SH-SY5Y (cell line): ENCODE data around the gene FBXO44.

Experiments used
- GATA2 ChIP-seq: IDR thresholded peaks from 2 replicates; pipeline ENCODE4 v1.6.1; 2011; ENCODE audit warnings: mild to moderate bottlenecking, low read depth, low read length
- GATA3 ChIP-seq: IDR thresholded peaks from 2 replicates; pipeline ENCODE4 v1.6.1; 2011; ENCODE audit warnings: low read depth, mild to moderate bottlenecking, low read length, moderate library complexity

Gene FBXO44

GRCh38 chr1:11670747-11671146, 16.1 kb downstream of the FBXO44 start:
- TF ChIP-seq GATA2 (no peak), GATA3 (no peak)

GRCh38 chr1:11671205-11671543, 16.5 kb downstream of the FBXO44 start:
- TF ChIP-seq GATA3 (no peak), GATA2 (no peak)

- no peak for TF ChIP-seq GATA3
- no peak for TF ChIP-seq GATA2
Observed at GRCh38 chr1:11671544-11672286, 17.0 kb downstream of the FBXO44 start.

GRCh38 chr1:11673089-11673769, 18.6 kb downstream of the FBXO44 start:
- TF ChIP-seq GATA3: no peak

- no peak for TF ChIP-seq GATA3
- no peak for TF ChIP-seq GATA2
Observed at GRCh38 chr1:11674488-11674887, 19.8 kb downstream of the FBXO44 start.

- no peak for TF ChIP-seq GATA2
- no peak for TF ChIP-seq GATA3
Observed at GRCh38 chr1:11675325-11675724, 20.6 kb downstream of the FBXO44 start.

- TF ChIP-seq GATA2 (no peak), GATA3 (no peak)
Observed at GRCh38 chr1:11676386-11677103, 21.9 kb downstream of the FBXO44 start.

- TF ChIP-seq GATA2 (no peak), GATA3 (no peak)
Observed at GRCh38 chr1:11678442-11678841, 23.8 kb downstream of the FBXO44 start.

GRCh38 chr1:11680270-11681070, 25.8 kb downstream of the FBXO44 start:
- TF ChIP-seq GATA2: no peak
- TF ChIP-seq GATA3: no peak

- no peak for TF ChIP-seq GATA2
- no peak for TF ChIP-seq GATA3
Observed at GRCh38 chr1:11681071-11681771, 26.5 kb downstream of the FBXO44 start, which contains the start of gene MAD2L2. MAD2L2 (minus strand) TSS chr1:11681148; CDS start chr1:11680601, 547 bp downstream.

- no peak for TF ChIP-seq GATA2
- no peak for TF ChIP-seq GATA3
Observed at GRCh38 chr1:11682287-11682771, 27.7 kb downstream of the FBXO44 start.

- TF ChIP-seq GATA2 (no peak), GATA3 (no peak)
Observed at GRCh38 chr1:11682799-11683198, 28.1 kb downstream of the FBXO44 start.

GRCh38 chr1:11684070-11684469, 29.4 kb downstream of the FBXO44 start:
- TF ChIP-seq GATA2 (peak; percentile 65; the same call in 1 of the 2 replicates), GATA3 (no peak)
